GM19372 (cell line): ENCODE data around the gene CMBL.
"Not testable (repeated sequence)": the region's sequence is repeated elsewhere in the genome, so short reads cannot be mapped to it uniquely, and the experiment has no call there.

Experiments
- ATAC-seq: cut with Tn5 transposase; IDR thresholded peaks from one replicate; pipeline ENCODE4 v1.9.1; 2021; ENCODE audit warnings: mild to moderate bottlenecking, low read depth, moderate library complexity; ENCODE audit not compliant: unreplicated experiment

The CMBL gene

DNA sequence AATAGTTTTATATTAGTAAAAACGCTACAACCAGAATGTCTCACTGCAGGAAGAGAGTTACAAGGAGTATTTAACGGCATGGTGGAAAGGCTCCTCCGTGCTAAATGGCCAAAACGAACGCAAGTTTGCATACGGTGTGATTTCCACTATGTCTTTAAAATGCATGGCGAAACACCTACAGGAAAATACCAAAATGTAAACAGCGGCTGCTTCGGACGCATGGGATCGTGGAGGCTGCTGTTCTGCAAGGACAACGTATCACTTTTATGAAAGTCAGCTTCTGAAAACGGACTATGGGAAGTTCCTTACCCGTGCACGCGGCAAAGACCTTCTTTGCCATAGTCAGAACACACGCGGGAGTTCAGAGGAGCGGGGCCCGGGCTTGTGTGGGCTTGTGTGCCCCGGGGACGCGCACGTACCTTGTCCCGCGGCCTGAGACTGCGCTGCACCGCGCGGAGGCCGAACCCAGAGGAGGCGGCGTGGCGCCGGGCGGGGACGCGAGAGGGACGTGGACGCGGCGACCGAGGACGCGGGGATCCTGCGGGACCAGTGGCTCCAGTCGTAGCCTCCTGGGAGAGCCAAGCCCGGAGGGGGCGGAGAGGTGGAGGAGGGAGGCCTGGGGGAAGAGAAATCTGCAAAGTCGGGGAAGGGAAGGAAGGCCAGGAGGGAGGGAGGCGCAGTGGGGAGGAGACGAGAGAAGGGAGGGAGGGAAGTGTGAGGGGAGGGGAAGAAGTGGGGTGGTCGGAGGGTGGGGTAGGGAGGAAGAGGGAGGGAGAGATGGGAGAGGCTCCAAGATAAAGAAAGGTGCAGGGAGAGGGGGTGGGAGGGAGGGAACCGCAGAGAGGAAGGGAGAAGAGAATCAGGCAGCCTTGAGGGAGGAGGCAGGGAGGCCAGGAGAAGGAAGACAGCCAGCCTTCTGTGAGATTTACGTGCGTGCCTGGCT, at the start of gene CMBL:
TSS of gene CMBL (minus strand) at position 697 of the 943 bp plus-strand sequence. CDS start 17,140 bp downstream, outside the sequence.
- peak; percentile 87 for ATAC-seq

GRCh38 chr5:10355071-10355889, 47.6 kb upstream of the CMBL start:
- ATAC-seq, result no peak

DNA sequence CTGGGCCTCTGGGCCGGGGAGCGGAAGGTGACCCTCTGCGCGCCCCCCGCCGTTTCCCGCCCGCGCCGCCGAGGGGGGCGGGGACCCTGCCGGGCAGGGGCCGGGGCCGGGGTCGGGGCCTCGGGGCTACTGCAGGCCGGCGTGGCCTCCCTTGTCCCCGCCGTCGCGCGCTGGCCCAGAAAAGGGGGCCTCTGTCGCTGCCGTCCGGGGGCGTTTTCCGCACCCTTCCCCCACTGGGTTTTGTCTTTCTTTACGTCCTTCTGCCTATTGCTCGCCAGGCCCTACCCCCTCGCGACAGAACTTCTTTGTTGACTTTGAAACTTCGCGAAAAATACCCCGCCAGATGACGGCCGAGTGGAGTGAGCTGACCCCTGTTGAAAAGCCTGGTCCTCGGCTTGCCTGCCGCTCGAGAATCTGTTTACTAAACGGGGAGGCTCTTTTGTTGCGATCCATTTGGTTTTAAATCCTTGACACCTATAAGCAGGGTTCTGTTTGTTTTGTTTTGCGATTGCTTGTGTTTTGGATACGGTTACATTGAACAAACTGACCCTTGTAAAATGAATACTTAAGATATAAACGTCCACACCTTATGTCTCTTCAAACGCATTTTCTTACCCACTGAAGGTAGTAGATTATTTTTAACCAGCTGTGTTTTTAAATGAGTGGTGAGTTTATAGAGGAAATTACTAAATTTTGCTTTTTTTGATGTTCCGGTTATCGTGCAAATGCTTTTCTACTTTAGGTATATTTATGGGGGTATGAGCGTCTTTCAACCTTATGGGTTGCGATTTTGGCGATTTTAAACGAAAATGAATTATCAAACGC, 46.6 kb upstream of the CMBL start:
- ATAC-seq, result peak; percentile 16

- peak; percentile 81 for ATAC-seq
These were observed 45.7 kb upstream of the CMBL start, which contains the start of gene MARCHF6 for GRCh38 chr5:10353241-10354047. Gene MARCHF6 (plus strand): TSS chr5:10353695. CDS start chr5:10353899, 204 bp downstream.

- ATAC-seq, result no peak
These were observed 44.9 kb upstream of the CMBL start for GRCh38 chr5:10352430-10353240.

GRCh38 chr5:10351919-10352318, 44.2 kb upstream of the CMBL start:
- ATAC-seq, result no peak

DNA sequence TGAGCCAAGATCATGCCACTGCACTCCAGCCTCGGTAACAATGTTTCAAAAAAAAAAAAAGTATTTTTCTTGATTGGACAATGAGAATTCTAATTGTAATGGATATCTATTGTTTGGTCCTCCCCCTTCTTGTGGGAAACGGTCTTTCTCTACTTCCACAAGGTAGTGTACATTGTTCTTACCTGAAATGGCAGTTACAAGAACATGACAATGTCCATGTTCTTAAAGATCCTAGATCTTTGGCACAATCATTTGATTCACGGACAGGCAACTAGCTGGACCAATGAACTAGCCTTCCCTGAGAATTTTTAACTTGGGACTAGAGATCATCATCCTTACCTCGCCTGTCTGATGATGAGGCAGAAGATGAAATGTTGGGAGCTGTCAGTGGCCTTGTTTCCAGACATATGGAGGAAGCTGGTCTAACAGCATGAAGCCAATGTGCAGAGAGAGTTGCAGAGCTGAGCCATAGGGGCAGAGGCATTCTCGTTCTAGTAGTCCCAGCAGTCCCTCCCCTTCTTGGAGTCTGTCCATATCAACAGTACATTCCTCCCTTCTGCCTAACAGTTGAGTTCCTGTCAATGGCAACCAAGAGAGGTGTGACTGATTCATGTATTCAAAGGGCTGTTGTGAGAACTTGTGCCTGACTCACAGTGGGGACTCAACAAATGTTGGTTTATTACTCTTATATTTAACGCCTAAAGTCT, 43.6 kb upstream of the CMBL start:
- ATAC-seq, result no peak

DNA sequence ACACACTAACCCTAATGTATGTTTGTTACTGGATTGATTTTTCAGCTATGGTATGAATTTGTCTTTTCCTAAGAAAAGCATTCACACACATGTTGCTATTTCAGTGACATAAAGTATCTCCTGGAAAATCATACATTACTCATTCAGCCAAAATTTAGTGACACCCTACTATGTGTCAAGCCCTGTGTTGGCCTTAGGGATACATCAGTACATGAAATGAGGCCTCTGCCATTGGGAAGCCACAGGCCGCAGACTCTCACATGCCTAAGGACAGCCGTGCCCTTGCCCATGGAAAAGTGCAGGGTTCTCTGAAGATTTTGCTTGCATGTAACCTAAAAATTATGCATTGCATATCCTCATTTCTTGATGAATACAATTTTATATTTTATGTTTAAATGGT, 40.6 kb upstream of the CMBL start:
- no peak for ATAC-seq

DNA sequence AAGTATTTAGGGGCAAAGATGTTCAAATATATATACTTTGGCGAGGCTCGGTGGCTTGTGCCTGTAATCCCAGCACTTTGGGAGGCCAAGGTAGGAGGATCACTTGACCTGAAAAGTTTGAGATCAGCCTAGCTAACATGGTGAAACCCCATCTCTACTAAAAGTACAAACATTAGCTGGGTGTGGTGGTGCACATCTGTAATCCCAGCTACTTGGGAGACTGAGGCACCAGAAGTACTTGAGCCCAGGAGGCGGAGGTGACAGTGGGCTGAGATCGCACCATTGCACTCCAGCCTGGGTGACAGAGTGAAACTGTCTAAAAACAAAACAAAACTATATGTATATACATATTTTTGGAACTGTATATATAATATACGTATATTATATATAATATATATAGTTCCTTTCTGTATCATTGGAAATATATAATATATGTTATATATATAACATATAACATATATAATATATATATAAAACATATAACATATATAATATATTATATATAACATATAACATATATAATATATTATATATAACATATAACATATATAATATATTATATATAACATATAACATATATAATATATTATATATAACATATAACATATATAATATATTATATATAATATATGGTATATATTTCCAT, 36.9 kb upstream of the CMBL start:
- ATAC-seq, result not testable (repeated sequence)

GRCh38 chr5:10343486-10343885, 35.8 kb upstream of the CMBL start:
- ATAC-seq, result no peak

DNA sequence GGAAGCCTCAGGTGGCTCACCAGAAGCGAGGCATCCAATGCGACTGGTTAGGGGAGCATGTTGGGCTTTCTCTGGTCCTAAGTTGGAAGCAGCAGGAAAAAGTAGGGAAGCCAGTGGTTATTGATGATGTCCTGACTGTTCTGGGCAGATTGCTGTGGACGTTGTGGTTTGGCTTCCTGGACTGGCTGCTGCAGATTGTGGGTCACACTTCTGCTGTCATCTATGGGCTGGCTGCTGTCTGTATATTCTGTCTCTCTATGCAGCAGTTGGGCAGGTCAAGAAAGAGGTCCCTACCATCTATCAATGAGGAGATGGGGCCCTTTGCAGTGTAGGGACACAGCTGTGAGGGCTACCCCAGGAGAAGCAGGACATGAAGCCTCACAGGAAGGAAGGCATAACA, 32.3 kb upstream of the CMBL start:
- ATAC-seq, result no peak

DNA sequence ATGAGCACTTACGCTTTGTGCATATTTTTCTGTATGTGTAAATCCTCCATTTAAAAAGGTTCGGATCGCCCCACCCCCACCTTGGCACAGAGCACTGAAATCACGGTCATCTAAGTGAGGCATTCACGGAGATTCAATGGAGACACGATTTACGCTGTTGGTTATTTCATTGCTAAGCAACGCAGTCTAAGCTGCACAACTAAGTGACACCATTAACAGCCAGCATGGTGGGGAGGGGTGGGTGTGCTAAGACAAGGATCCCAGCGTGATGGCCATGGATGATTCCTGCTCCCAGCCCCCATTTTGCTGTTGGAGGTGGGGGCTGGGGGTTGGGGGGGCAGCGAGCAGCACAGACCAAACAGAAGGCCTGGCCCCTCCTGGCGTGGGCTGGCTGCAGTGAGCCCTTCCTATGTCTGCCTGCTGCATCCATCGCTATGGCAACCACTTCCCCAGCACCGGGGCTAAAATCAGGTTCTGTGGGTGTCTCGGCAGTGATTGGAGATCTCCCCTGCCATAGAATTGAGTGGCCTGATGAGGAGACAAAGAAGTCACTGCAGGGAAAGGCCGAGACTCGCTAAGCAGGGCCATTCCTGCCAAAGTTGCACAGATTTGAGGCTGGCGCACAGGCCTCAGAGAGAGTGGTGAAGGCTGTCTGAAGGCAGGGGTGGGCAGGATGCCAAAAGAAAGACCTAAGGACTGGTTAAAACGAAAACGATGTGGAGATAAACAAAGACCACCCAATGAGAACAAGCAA, 31.5 kb upstream of the CMBL start:
- ATAC-seq, result no peak

- no peak for ATAC-seq
These were observed 31.0 kb upstream of the CMBL start for GRCh38 chr5:10338686-10339057.

- no peak for ATAC-seq
These were observed 30.3 kb upstream of the CMBL start for GRCh38 chr5:10337986-10338385.

DNA sequence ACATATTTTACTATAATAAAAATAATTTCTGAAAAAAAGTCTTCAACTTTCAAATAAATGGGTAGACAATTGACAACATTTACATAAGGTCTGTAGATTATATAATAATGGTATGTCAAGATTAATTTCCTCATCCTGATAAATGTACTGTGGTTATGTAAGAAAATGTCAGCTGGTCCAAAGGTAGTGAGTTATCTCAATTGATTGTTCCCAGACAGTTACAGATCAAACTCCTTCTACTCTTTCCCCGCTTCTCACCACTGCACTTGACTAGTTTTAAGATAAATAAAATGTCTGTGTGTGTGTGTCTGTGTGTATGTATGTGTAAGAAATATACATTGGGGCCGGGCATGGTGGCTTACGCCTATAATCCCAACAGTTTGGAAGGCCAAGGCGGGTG, 29.4 kb upstream of the CMBL start:
- no peak for ATAC-seq

GRCh38 chr5:10335711-10336470, 28.2 kb upstream of the CMBL start:
- no peak for ATAC-seq
